KOPT-K1 (cell line): ENCODE data around the gene SVBP.
A peak's percentile ranks its signal among the peaks of the same experiment; 100 is the strongest.

ENCODE experiments used
- H3K27ac ChIP-seq: fragments of 200-600 bp; sonication (generic); 2 replicates; pipeline ENCODE4 v1.5.1; 2016; ENCODE audit warnings: antibody characterized with exemption, mild to moderate bottlenecking, low read depth, low read length; ENCODE audit not compliant: poor library complexity, severe bottlenecking
- H3K36me3 ChIP-seq: fragments of 200-600 bp; sonication (generic); 2 replicates; pipeline ENCODE4 v1.5.1; 2017; ENCODE audit warnings: antibody characterized with exemption, mild to moderate bottlenecking, low read length, moderate library complexity; ENCODE audit not compliant: insufficient read depth
- H3K9me3 ChIP-seq: fragments of 200-600 bp; sonication (generic); 2 replicates; pipeline ENCODE4 v1.5.1; 2017; ENCODE audit warnings: antibody characterized with exemption, low read length, mild to moderate bottlenecking; ENCODE audit not compliant: insufficient read depth, poor library complexity, severe bottlenecking

The SVBP gene

GRCh38 chr1:42797414-42797813 lies 19.8 kb downstream of the SVBP start:
- Histone ChIP-seq H3K27ac (no peak overlapping the region), H3K9me3 (no peaks in the 10 kb centered on the region), H3K36me3 (no peaks in the 10 kb centered on the region)

GRCh38 chr1:42793824-42794223 lies 23.4 kb downstream of the SVBP start:
- H3K27ac ChIP-seq, result no peak overlapping the region
- no peaks in the 10 kb centered on the region for H3K9me3 ChIP-seq
- H3K36me3 ChIP-seq, result no peaks in the 10 kb centered on the region

- H3K27ac ChIP-seq, result no peak overlapping the region
- no peaks in the 10 kb centered on the region for H3K9me3 ChIP-seq
- peaks cover 16% of the 10 kb centered on the region for H3K36me3 ChIP-seq
Measured at GRCh38 chr1:42788021-42788420, 29.2 kb downstream of the SVBP start.

- peaks cover 35% of the 10 kb centered on the region for H3K36me3 ChIP-seq
- no peak overlapping the region for H3K27ac ChIP-seq
- no peaks in the 10 kb centered on the region for H3K9me3 ChIP-seq
Measured at GRCh38 chr1:42786097-42786496, 31.1 kb downstream of the SVBP start.

GRCh38 chr1:42784946-42785693 lies 32.1 kb downstream of the SVBP start, which contains the start of gene TMEM269:
TMEM269 (plus strand) TSS chr1:42784991; CDS start chr1:42789894, 4,903 bp downstream.
- peaks cover 45% of the 10 kb centered on the region for H3K36me3 ChIP-seq
- H3K9me3 ChIP-seq, result no peaks in the 10 kb centered on the region
- no peak within 1 kb of the TSS for H3K27ac ChIP-seq

- Histone ChIP-seq H3K27ac (no peak overlapping the region), H3K36me3 (peaks cover 50% of the 10 kb centered on the region), H3K9me3 (no peaks in the 10 kb centered on the region)
Measured at GRCh38 chr1:42784547-42784945, 32.7 kb downstream of the SVBP start.

GRCh38 chr1:42783092-42783491 lies 34.1 kb downstream of the SVBP start:
- Histone ChIP-seq H3K36me3 (peaks cover 64% of the 10 kb centered on the region), H3K9me3 (no peaks in the 10 kb centered on the region)

DNA sequence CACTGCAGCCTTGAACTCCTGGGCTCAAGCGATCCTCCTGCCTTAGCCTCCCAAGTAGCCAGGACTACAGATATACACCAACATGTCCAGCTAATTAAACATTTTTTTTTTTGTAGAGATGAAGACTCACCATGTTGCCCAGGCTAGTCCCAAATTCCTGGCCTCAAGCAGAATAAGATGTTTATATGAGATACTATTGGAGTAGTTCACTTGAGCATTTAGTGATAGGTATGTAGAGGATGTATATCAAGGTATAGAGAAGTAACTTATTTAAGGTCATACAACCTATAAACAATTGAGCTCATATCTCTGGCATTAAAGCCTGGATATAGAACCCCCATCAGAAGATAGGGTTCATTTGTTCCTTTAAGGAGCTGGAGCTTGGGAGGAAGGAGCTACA lies 37.0 kb downstream of the SVBP start:
- peaks cover 94% of the 10 kb centered on the region for H3K36me3 ChIP-seq
- no peaks in the 10 kb centered on the region for H3K9me3 ChIP-seq
- no peak overlapping the region for H3K27ac ChIP-seq

More at GRCh38 chr1:42783092-42783491, 34.1 kb downstream of the SVBP start:
- H3K27ac ChIP-seq, result no peak overlapping the region

GRCh38 chr1:42779725-42780124 lies 37.5 kb downstream of the SVBP start:
- H3K36me3 ChIP-seq, result peaks cover 98% of the 10 kb centered on the region
- no peak overlapping the region for H3K27ac ChIP-seq
- no peaks in the 10 kb centered on the region for H3K9me3 ChIP-seq

DNA sequence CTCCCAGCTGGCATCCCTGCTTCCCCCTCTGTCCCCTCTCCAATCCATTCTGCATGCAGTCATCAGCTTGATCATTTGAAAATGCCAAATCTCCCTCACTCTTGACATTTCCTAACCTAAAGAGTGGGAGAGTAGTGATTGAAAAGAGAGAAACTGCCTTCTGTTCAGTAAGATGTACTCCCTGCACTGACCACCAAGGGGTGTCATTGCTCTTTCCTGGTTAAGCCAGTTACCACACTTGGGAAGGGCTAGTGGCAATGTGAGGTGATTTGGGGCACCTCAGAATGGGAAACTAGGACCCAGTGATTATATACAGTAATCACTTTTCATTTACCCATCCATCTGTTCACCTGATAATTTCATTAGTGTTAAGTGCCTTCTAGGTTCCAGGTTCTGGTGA lies 39.3 kb downstream of the SVBP start:
- Histone ChIP-seq H3K27ac (no peak overlapping the region), H3K9me3 (no peaks in the 10 kb centered on the region), H3K36me3 (peaks cover 99% of the 10 kb centered on the region)

DNA sequence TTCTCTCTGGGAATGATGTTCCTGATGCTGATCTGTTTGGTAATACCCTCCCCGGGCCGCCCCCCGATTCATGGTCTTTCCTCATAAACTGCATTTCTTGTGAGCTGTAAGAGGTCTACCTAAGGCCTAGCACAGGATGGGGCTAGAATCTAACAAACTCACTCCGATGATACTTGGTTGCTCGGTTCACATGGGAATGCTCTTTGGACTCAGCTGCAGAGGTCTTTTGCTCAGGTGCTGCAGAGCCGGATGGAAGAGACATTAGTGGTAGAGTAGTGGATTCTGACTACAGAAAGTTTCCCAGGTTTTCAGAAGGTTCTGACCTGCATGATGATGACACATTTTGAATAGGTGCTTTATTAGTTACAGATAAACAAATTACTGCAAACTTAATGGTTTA lies 40.7 kb downstream of the SVBP start:
- Histone ChIP-seq H3K9me3 (no peaks in the 10 kb centered on the region), H3K36me3 (peaks cover 91% of the 10 kb centered on the region), H3K27ac (no peak overlapping the region)

DNA sequence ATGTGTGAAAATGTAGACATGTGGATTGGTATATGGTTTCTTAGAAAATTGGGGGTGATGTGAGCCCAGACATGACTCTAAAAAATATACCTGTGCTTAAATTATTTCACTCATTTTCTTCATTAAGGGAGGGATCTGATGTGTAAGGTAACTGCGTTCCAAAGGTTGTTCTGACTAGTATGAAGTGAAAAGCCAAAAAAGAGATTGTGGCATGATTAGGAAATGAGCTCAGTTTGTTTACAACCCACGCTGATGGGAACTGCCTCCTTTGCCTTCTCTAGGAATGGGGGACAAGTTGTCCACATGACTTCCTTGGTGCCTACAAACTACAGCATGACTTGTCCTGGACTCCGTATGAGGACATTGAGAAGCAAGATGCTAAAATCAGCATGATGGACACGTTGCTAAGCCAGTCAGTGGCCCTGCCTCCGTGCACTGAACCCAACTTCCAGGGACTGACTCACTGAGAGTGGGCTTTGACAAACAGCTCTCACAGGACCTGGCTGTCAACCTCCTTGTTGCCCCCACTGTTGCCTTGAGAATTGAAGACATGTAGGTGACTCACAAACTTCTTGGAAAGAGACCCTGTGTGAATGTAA lies 42.2 kb downstream of the SVBP start:
- Histone ChIP-seq H3K36me3 (peaks cover 85% of the 10 kb centered on the region), H3K27ac (no peak overlapping the region)

DNA sequence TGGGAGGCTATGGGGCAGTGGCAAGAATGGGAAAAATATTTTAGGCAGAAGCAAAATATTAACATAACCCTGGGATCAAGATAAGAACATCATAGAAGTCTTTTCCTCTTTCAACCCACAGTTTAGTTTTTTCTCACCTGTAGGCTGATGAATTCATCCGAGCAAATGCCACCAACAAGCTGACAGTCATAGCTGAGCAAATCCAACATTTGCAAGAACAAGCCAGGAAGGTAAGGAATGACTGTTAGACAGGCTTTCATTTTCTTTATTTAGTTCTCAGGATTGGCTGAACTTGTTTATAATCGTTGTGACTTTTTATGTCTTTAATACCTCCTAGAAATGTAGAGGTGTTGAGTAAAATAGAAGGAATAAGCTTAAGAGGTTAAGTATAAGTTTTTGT lies 43.8 kb downstream of the SVBP start:
- no peak overlapping the region for H3K27ac ChIP-seq
- H3K9me3 ChIP-seq, result no peaks in the 10 kb centered on the region
- H3K36me3 ChIP-seq, result peaks cover 69% of the 10 kb centered on the region

More for the DNA sequence above, 42.2 kb downstream of the SVBP start:
- H3K9me3 ChIP-seq, result no peaks in the 10 kb centered on the region

- no peaks in the 10 kb centered on the region for H3K9me3 ChIP-seq
- peaks cover 33% of the 10 kb centered on the region for H3K36me3 ChIP-seq
- H3K27ac ChIP-seq, result no peak overlapping the region
Measured at GRCh38 chr1:42769811-42770210, 47.4 kb downstream of the SVBP start.

GRCh38 chr1:42768172-42768571 lies 49.0 kb downstream of the SVBP start:
- H3K36me3 ChIP-seq, result peaks cover 17% of the 10 kb centered on the region
- no peaks in the 10 kb centered on the region for H3K9me3 ChIP-seq
- peak overlapping the region; percentile 74 for H3K27ac ChIP-seq

GRCh38 chr1:42767510-42768000 lies 49.6 kb downstream of the SVBP start:
- H3K9me3 ChIP-seq, result no peaks in the 10 kb centered on the region
- H3K27ac ChIP-seq, result peak overlapping the region; percentile 74
- peaks cover 16% of the 10 kb centered on the region for H3K36me3 ChIP-seq
